K562 (cell line): ENCODE measurements around the gene TAF4. TPM values are rescaled to one million over a fixed set of nuclear protein-coding genes. Genes with fewer than 3 reads are reported as not detected.

ENCODE experiments used
- ARID3B ChIP-seq: fragments of 250-450 bp; sonication (Bioruptor Pico); IDR thresholded peaks from 2 replicates; pipeline ENCODE4 v1.4.0; 2020; ENCODE audit warnings: borderline replicate concordance
- BACH1 ChIP-seq: fragments of 200-800 bp; sonication (Bioruptor generic); IDR thresholded peaks from 2 replicates; pipeline ENCODE4 v1.6.1; 2016; ENCODE audit warnings: missing genetic modification characterization, missing compliant biosample characterization
- BHLHE40 ChIP-seq: IDR thresholded peaks from 2 replicates; pipeline ENCODE4 v1.6.1; 2011; ENCODE audit warnings: low read length, improper control_type of control experiment
- CREB1 ChIP-seq, 2 experiments: sonication (generic) in 1 of 2; formaldehyde crosslinking in 1 of 2; IDR thresholded peaks; 2 replicates each; pipeline versions ENCODE4 v1.6.1 to v1.8.0; 2012 to 2022; ENCODE audit warnings: inconsistent platforms in 1 of 2, mild to moderate bottlenecking in 1 of 2, missing genetic modification reagents in 1 of 2, moderate library complexity in 1 of 2
- FOXA3 ChIP-seq, 2 experiments: fragments of 450-650 bp in 1 of 2; sonication (generic) in 1 of 2; formaldehyde crosslinking; IDR thresholded peaks in 1 of 2; conservative IDR thresholded peaks in 1 of 2; 2 replicates each; pipeline versions ENCODE4 v1.4.0 to v1.8.0; 2020 to 2022; ENCODE audit warnings: mild to moderate bottlenecking in 2 of 2, missing genetic modification reagents in 1 of 2
- FUS ChIP-seq: fragments of 200-400 bp; formaldehyde crosslinking; optimal IDR thresholded peaks from 2 replicates; pipeline ENCODE3; 2017; ENCODE audit warnings: low read depth, low read length
- GTF3C2 ChIP-seq: IDR thresholded peaks from 3 replicates; pipeline ENCODE4 v1.6.1; 2011; ENCODE audit warnings: borderline replicate concordance, mild to moderate bottlenecking, moderate library complexity; ENCODE audit not compliant: insufficient read length; ENCODE audit errors: extremely low read depth
- HDAC1 ChIP-seq, 2 experiments: fragments of 450-650 bp; IDR thresholded peaks; 2 replicates each; pipeline ENCODE4 v1.6.1; 2016 to 2017; ENCODE audit warnings: inconsistent platforms in 1 of 2, mild to moderate bottlenecking in 1 of 2, moderate library complexity in 1 of 2
- HNRNPH1 ChIP-seq: fragments of 200-400 bp; formaldehyde crosslinking; optimal IDR thresholded peaks from 2 replicates; pipeline ENCODE3; 2017; ENCODE audit warnings: low read depth, mild to moderate bottlenecking, low read length, moderate library complexity
- KAT7 ChIP-seq: sonication (generic); formaldehyde crosslinking; IDR thresholded peaks from 2 replicates; pipeline ENCODE4 v1.8.0; 2022; ENCODE audit warnings: missing genetic modification reagents, mild to moderate bottlenecking, borderline replicate concordance
- MNT ChIP-seq, 2 experiments: fragments of 450-650 bp; conservative IDR thresholded peaks; 2 replicates each; pipeline ENCODE4 v1.6.1; 2017; ENCODE audit warnings: mild to moderate bottlenecking in 2 of 2, moderate library complexity in 2 of 2
- NONO ChIP-seq, 2 experiments: fragments of 200-400 bp in 1 of 2; fragments of 450-650 bp in 1 of 2; formaldehyde crosslinking in 1 of 2; IDR thresholded peaks; 2 replicates each; pipeline ENCODE4 v1.6.1; 2017; ENCODE audit warnings: low read depth in 2 of 2, mild to moderate bottlenecking in 2 of 2, moderate library complexity in 2 of 2, low read length in 1 of 2
- POU5F1 ChIP-seq: fragments of 150-350 bp; IDR thresholded peaks from 2 replicates; pipeline ENCODE4 v1.6.1; 2014; ENCODE audit warnings: borderline replicate concordance, low read length, low read depth, mild to moderate bottlenecking; ENCODE audit not compliant: partially characterized antibody
- SETDB1 ChIP-seq: IDR thresholded peaks from one replicate; pipeline ENCODE4 v1.6.1; 2012; ENCODE audit warnings: low read length, control low read depth, inconsistent platforms
- SIN3B ChIP-seq: fragments of 450-650 bp; IDR thresholded peaks from 2 replicates; pipeline ENCODE4 v1.6.1; 2017; ENCODE audit warnings: low read depth, mild to moderate bottlenecking, moderate library complexity
- ZBTB2 ChIP-seq: fragments of 450-650 bp; IDR thresholded peaks from 2 replicates; pipeline ENCODE4 v1.6.1; 2016; ENCODE audit warnings: antibody characterized with exemption
- ZNF263 ChIP-seq: sonication (generic); formaldehyde crosslinking; IDR thresholded peaks from 2 replicates; pipeline ENCODE4 v1.8.0; 2022; ENCODE audit warnings: mild to moderate bottlenecking, missing genetic modification reagents, borderline replicate concordance
- ZNF324 ChIP-seq: fragments of 250-450 bp; sonication (Bioruptor Pico); IDR thresholded peaks from 2 replicates; pipeline ENCODE4 v1.4.0; 2020; ENCODE audit warnings: mild to moderate bottlenecking
- polyA plus RNA-seq, 8 experiments: library from polyadenylated mRNA; depleted of rRNA in 4 of 8; stranded (reverse) in 5 of 8; unstranded in 3 of 8; fragments of >200 nt; fragmentation: Nextera tagmentation in 2 of 8; fragmentation: Illumina TruSeq in 1 of 8; extraction: Ambion mirVana in 2 of 8; extraction: Trizol in 1 of 8; gene quantifications; 2 replicates each; pipeline versions ENCODE4 v1.2.1 to v1.2.3, GENCODE V29; 2011 to 2014; ENCODE audit warnings: inconsistent platforms in 1 of 8, missing spikeins in 1 of 8
- total RNA-seq, 7 experiments: library from RNA; depleted of rRNA in 6 of 7; stranded (reverse); fragments of >200 nt in 6 of 7; fragmentation: Illumina TruSeq in 2 of 7; extraction: Trizol in 2 of 7; gene quantifications; 2 replicates each; pipeline versions ENCODE4 v1.2.1 to v1.2.3, GENCODE V29; 2011 to 2021; ENCODE audit warnings: low replicate concordance in 1 of 7

The TAF4 gene
- total and polyA plus RNA-seq, 9 of the 15 experiments (the other 6 are each of a cell fraction or from before 2014, with no cell fraction given): 0.44 to 28.3 (median 5.6) TPM

- TF ChIP-seq MNT (conservative IDR thresholded peaks at IDR 0.05) (peak in 1 of 2 experiments; percentile 54; a peak in 3 of 4 replicates), FUS (no peak), BHLHE40 (peak; percentile 64), HNRNPH1 (no peak), CREB1 (IDR thresholded peaks at IDR 0.05) (no peak), CREB1 (CRISPR knock-in tag; IDR thresholded peaks at IDR 0.05) (no peak), BACH1 (tag) (no peak), ZNF324 (CRISPR knock-in tag) (no peak), NONO (IDR thresholded peaks at IDR 0.05; ENCODE audit: low read depth in 2 of 2, low read length in 1 of 2) (no peak), ZNF263 (CRISPR knock-in tag) (0 out of 2 replicates have a peak, but pooled peaks have one; percentile 16), ARID3B (CRISPR knock-in tag) (no peak), SIN3B (no peak), FOXA3 (CRISPR knock-in tag; conservative IDR thresholded peaks at IDR 0.05 in 1 of 2, IDR thresholded peaks at IDR 0.05 in 1 of 2) (no peak), HDAC1 (IDR thresholded peaks at IDR 0.05) (peak in 1 of 2 experiments; percentile 50; a peak in 1 of 4 replicates), POU5F1 (no peak), ZBTB2 (no peak), SETDB1 (no peak), GTF3C2 (no peak), KAT7 (CRISPR knock-in tag) (no peak)
These were observed 113.8 kb downstream of the TAF4 start (continued) for GRCh38 chr20:61951695-61952533.
